Endodermal cell (in vitro differentiated cells): Measurements from ENCODE around the gene DNAJC1. TPM values are rescaled to one million over a fixed set of nuclear protein-coding genes. Genes with fewer than 3 reads are reported as not detected.

Experiments
- DNase-seq: peaks from one replicate; pipeline ENCODE4 v3.0.0-alpha.2; 2017
- H3K27ac ChIP-seq: 2 replicates; pipeline ENCODE4 v1.5.1; 2013; ENCODE audit warnings: mild to moderate bottlenecking, low read depth, low read length, moderate library complexity
- H3K27me3 ChIP-seq: 2 replicates; pipeline ENCODE4 v1.6.1; 2013; ENCODE audit warnings: mild to moderate bottlenecking, low read length, moderate library complexity; ENCODE audit not compliant: insufficient read depth, control insufficient read depth, poor library complexity, severe bottlenecking
- H3K36me3 ChIP-seq: 2 replicates; pipeline ENCODE4 v1.7.0; 2013; ENCODE audit warnings: mild to moderate bottlenecking, low read length, moderate library complexity; ENCODE audit not compliant: control insufficient read depth, insufficient read depth
- H3K4me1 ChIP-seq: one replicate; pipeline ENCODE4 v1.7.0; 2013; ENCODE audit warnings: low read length; ENCODE audit not compliant: control insufficient read depth, insufficient read depth
- H3K4me3 ChIP-seq: 2 replicates; pipeline ENCODE4 v1.5.1; 2013; ENCODE audit warnings: mild to moderate bottlenecking, low read length, moderate library complexity
- H3K9ac ChIP-seq: 2 replicates; pipeline ENCODE4 v1.6.1; 2013; ENCODE audit warnings: mild to moderate bottlenecking, low read length, moderate library complexity; ENCODE audit not compliant: poor library complexity, severe bottlenecking; ENCODE audit errors: extremely low read depth
- H3K9me3 ChIP-seq: 2 replicates; pipeline ENCODE4 v1.6.1; 2013; ENCODE audit warnings: mild to moderate bottlenecking, low read length, moderate library complexity; ENCODE audit not compliant: control insufficient read depth
- H3K27ac Mint-ChIP-seq: 2 replicates; pipeline ENCODE4 v1.8.0; 2020; ENCODE audit warnings: mixed read lengths
- H3K27me3 Mint-ChIP-seq: 2 replicates; pipeline ENCODE4 v1.8.0; 2021; ENCODE audit warnings: mild to moderate bottlenecking, mixed read lengths; ENCODE audit not compliant: insufficient read depth
- H3K36me3 Mint-ChIP-seq: 2 replicates; pipeline ENCODE4 v1.8.0; 2020; ENCODE audit warnings: low read depth, mixed read lengths
- H3K4me1 Mint-ChIP-seq: 2 replicates; pipeline ENCODE4 v1.8.0; 2020; ENCODE audit warnings: mixed read lengths
- H3K4me3 Mint-ChIP-seq: 2 replicates; pipeline ENCODE4 v1.8.0; 2020; ENCODE audit warnings: mild to moderate bottlenecking, moderate library complexity, mixed read lengths
- H3K9me3 Mint-ChIP-seq: 2 replicates; pipeline ENCODE4 v1.8.0; 2020; ENCODE audit warnings: mild to moderate bottlenecking, mixed read lengths
- WGBS, 2 experiments: methylation state at CpG; one replicate each; pipeline versions ENCODE4 v1.1.5 to v1.1.7; 2013; ENCODE audit warnings: missing lambda C conversion rate in 2 of 2, mixed read lengths in 1 of 2; ENCODE audit not compliant: insufficient coverage in 1 of 2, insufficient read length in 1 of 2; 5-methylcytosine and 5-hydroxymethylcytosine counted together
- total RNA-seq, 2 donors: library from RNA; stranded (reverse); fragmentation: NEBNext Ultra II Directional in 1 of 2; extraction: Animal tissue kit (Norgen Biotek cat#: 25700) in 1 of 2; gene quantifications; 2 replicates in 1 of 2; 3 replicates in 1 of 2; pipeline ENCODE4 v1.2.1, GENCODE V29; 2021
- TF ChIP-seq, protein P1 (sequence below): fragments of 200-600 bp; sonication (generic); conservative IDR thresholded peaks from 2 replicates; pipeline ENCODE4 v1.5.0; 2021; ENCODE audit warnings: antibody characterized with exemption, mild to moderate bottlenecking

Gene DNAJC1
- total RNA-seq, 2 donors from 2014 or later: 23.5 to 30.4 TPM

- H3K27ac Mint-ChIP-seq: no peak overlapping the region
- Histone ChIP-seq H3K36me3 (peaks cover 19% of the 10 kb centered on the region), H3K9ac (no peak overlapping the region), H3K27ac (no peak overlapping the region), H3K4me1 (peaks cover 17% of the 10 kb centered on the region), H3K27me3 (peaks cover 15% of the 10 kb centered on the region), H3K4me3 (no peak overlapping the region), H3K9me3 (no peaks in the 10 kb centered on the region)
- 72 to 77% methylated on average over 10 to 14 of the region's 14 CpGs for WGBS, 2 experiments
- peaks cover 12% of the 10 kb centered on the region for H3K36me3 Mint-ChIP-seq
- peaks cover 22% of the 10 kb centered on the region for H3K4me1 Mint-ChIP-seq
- no peak overlapping the region for H3K4me3 Mint-ChIP-seq
- no peaks in the 10 kb centered on the region for H3K9me3 Mint-ChIP-seq
- TF ChIP-seq, protein P1, sequence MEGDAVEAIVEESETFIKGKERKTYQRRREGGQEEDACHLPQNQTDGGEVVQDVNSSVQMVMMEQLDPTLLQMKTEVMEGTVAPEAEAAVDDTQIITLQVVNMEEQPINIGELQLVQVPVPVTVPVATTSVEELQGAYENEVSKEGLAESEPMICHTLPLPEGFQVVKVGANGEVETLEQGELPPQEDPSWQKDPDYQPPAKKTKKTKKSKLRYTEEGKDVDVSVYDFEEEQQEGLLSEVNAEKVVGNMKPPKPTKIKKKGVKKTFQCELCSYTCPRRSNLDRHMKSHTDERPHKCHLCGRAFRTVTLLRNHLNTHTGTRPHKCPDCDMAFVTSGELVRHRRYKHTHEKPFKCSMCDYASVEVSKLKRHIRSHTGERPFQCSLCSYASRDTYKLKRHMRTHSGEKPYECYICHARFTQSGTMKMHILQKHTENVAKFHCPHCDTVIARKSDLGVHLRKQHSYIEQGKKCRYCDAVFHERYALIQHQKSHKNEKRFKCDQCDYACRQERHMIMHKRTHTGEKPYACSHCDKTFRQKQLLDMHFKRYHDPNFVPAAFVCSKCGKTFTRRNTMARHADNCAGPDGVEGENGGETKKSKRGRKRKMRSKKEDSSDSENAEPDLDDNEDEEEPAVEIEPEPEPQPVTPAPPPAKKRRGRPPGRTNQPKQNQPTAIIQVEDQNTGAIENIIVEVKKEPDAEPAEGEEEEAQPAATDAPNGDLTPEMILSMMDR: peak; percentile 27
- peak; percentile 76 for DNase-seq
- H3K27me3 Mint-ChIP-seq: peaks cover 23% of the 10 kb centered on the region
Observed at GRCh38 chr10:21758239-21758638, 245.3 kb downstream of the DNAJC1 start.

- Mint-ChIP-seq H3K4me3 (no peak overlapping the region), H3K4me1 (peaks cover 27% of the 10 kb centered on the region), H3K27ac (no peak overlapping the region), H3K36me3 (peaks cover 12% of the 10 kb centered on the region), H3K27me3 (peaks cover 31% of the 10 kb centered on the region), H3K9me3 (no peaks in the 10 kb centered on the region)
- Histone ChIP-seq H3K4me3 (no peak overlapping the region), H3K27me3 (peaks cover 22% of the 10 kb centered on the region), H3K36me3 (peaks cover 15% of the 10 kb centered on the region), H3K9ac (no peak overlapping the region), H3K4me1 (peaks cover 17% of the 10 kb centered on the region), H3K27ac (no peak overlapping the region), H3K9me3 (no peaks in the 10 kb centered on the region)
- WGBS, 2 experiments: 70 to 77% methylated on average over 5 to 8 of the region's 8 CpGs
- peak; percentile 72 for DNase-seq
- TF ChIP-seq, protein P1: no peak
Observed at GRCh38 chr10:21757185-21757901, 246.2 kb downstream of the DNAJC1 start.

DNA sequence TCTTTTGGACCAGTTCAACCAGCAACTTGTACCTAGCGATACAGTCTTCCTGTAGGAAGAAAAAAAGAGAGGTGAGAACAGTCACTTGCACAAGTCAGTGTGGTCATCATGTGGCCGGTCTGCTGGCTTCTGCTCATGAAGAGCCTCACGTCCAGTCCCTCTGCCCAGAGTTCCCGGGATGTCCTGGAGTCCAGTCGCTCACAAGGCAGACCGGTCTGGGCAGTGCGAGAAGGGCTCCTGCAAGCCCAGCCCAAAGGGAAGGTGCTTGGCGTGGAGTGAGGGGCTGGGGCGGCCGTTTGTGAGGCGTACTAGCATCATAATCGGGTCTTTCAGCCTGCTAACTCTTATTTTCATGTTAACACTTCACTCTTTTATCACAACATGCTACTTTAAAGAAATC lies 246.8 kb downstream of the DNAJC1 start:
- TF ChIP-seq, protein P1: no peak
- H3K9ac ChIP-seq: no peak overlapping the region
- H3K4me1 Mint-ChIP-seq: peaks cover 33% of the 10 kb centered on the region
- no peak overlapping the region for H3K4me3 Mint-ChIP-seq
- no peaks in the 10 kb centered on the region for H3K9me3 ChIP-seq
- H3K4me1 ChIP-seq: peaks cover 17% of the 10 kb centered on the region
- H3K27me3 ChIP-seq: peaks cover 22% of the 10 kb centered on the region
- H3K36me3 ChIP-seq: peaks cover 15% of the 10 kb centered on the region
- H3K9me3 Mint-ChIP-seq: no peaks in the 10 kb centered on the region
- H3K27me3 Mint-ChIP-seq: peaks cover 33% of the 10 kb centered on the region
- WGBS, 2 experiments: 91 to 96% methylated on average over 8 to 12 of the region's 12 CpGs
- DNase-seq: no peak
- no peak overlapping the region for H3K4me3 ChIP-seq
- no peak overlapping the region for H3K27ac ChIP-seq
- H3K27ac Mint-ChIP-seq: no peak overlapping the region
- peaks cover 12% of the 10 kb centered on the region for H3K36me3 Mint-ChIP-seq
